NB4 (cell line): ENCODE measurements around the gene FGF12.

Experiments used
- DNase-seq: peaks from one replicate; pipeline ENCODE4 v3.0.0; 2010; ENCODE audit warnings: low read depth
- H3K4me3 ChIP-seq: one replicate; pipeline ENCODE4 v1.5.1; 2011; ENCODE audit warnings: mild to moderate bottlenecking, low read depth, low read length, moderate library complexity
- MYC ChIP-seq: IDR thresholded peaks from 2 replicates; pipeline ENCODE4 v1.6.1; 2011; ENCODE audit warnings: low read depth, low read length
- POLR2A ChIP-seq: IDR thresholded peaks from 2 replicates; pipeline ENCODE4 v1.6.1; 2011; ENCODE audit warnings: mild to moderate bottlenecking; ENCODE audit not compliant: insufficient read length; ENCODE audit errors: extremely low read depth
- TF ChIP-seq, protein P1 (sequence below): IDR thresholded peaks from one replicate; pipeline ENCODE4 v1.5.1; 2012; ENCODE audit warnings: low read depth, low read length
- TF ChIP-seq, protein P2 (sequence below): IDR thresholded peaks from 2 replicates; pipeline ENCODE4 v1.6.1; 2011; ENCODE audit warnings: low read depth, low read length

The FGF12 gene

DNA sequence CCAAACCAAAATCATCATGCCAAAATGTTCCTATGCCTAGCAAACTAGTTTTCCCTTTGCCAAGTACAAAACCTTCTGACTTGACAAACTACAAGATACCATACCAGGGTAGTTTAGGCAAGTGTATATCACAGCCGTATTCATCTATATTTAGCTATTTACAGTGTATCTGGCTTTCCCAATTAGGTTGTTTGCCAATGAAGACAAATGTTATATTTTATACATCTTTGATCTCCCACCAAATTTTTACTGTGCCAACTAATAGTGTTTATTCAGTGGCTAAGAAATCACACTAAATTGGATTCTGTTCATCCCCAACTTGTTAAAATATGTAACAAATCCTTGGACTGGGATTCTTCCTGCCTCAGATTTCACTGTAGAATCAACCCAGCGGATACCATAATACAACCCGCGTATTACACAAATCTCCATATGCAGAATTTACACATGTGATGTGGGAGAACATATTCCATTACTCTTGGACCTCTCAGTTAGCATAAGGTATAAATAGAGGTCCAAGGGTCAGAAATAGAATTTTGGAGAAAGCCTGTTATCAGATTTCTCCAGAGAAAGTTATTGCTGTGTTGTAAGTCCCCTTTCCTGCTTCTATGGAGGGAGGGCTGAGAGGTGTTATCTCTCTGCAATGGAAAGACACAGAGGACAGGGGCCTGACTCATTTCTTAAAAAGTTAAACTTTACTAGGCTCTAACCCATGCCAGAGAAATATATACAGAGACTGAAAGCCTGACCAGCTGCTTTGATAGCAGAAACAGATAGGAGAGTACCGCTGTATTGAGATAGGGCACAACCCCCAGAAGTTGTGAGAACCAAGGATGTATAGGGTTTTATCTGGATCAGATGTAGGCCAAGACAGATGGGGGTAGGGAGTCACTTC lies 467.0 kb downstream of the FGF12 start:
- DNase-seq, result no peak
- no peak overlapping the region for H3K4me3 ChIP-seq
- TF ChIP-seq MYC (no peak), POLR2A (no peak)
- TF ChIP-seq, protein P1, sequence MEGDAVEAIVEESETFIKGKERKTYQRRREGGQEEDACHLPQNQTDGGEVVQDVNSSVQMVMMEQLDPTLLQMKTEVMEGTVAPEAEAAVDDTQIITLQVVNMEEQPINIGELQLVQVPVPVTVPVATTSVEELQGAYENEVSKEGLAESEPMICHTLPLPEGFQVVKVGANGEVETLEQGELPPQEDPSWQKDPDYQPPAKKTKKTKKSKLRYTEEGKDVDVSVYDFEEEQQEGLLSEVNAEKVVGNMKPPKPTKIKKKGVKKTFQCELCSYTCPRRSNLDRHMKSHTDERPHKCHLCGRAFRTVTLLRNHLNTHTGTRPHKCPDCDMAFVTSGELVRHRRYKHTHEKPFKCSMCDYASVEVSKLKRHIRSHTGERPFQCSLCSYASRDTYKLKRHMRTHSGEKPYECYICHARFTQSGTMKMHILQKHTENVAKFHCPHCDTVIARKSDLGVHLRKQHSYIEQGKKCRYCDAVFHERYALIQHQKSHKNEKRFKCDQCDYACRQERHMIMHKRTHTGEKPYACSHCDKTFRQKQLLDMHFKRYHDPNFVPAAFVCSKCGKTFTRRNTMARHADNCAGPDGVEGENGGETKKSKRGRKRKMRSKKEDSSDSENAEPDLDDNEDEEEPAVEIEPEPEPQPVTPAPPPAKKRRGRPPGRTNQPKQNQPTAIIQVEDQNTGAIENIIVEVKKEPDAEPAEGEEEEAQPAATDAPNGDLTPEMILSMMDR, result no peak

DNA sequence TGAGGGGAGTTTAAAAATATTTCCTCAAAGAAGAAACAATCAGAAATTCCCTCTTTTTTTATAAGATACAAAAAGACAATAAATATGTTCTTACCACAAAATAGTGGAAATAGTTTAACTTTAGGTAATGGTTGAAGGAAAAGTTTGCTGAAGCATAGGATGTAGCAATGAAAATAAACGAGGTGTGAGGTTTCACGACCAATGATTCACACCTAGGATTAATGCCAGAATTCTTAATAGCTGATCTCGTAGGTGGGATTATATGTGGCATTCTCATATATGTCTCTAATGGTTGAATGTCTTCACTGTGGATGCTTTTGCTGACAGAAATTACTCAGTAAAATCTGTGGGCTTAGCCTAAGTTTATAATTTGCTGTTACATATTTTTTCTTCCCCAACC lies 467.7 kb downstream of the FGF12 start:
- DNase-seq, result no peak
- no peak overlapping the region for H3K4me3 ChIP-seq
- TF ChIP-seq, protein P2, sequence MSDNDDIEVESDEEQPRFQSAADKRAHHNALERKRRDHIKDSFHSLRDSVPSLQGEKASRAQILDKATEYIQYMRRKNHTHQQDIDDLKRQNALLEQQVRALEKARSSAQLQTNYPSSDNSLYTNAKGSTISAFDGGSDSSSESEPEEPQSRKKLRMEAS, result no peak
- TF ChIP-seq MYC, result no peak
- no peak for TF ChIP-seq POLR2A
- TF ChIP-seq, protein P1, result no peak

DNA sequence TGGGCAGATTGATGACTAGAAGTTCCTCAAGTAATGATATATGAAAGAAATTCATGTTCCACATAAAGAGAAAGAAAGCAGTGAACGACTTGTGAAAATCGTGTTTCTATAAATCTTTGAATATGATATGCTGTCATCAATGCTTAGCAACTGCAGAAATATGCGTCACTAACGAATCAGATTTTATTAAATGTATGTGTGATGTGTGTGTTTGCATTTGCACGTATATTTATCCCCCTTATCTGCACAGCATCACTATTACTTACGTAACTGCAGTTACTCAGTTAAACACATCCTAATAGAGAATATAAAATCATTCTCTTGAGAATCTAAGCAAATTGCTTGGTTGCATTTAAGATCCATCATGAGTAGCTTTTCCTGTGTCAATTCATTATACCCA lies 468.6 kb downstream of the FGF12 start:
- DNase-seq, result no peak
- TF ChIP-seq POLR2A, result no peak
- TF ChIP-seq, protein P1, result no peak
- TF ChIP-seq MYC, result no peak
- TF ChIP-seq, protein P2, result no peak
- H3K4me3 ChIP-seq, result no peak overlapping the region

DNA sequence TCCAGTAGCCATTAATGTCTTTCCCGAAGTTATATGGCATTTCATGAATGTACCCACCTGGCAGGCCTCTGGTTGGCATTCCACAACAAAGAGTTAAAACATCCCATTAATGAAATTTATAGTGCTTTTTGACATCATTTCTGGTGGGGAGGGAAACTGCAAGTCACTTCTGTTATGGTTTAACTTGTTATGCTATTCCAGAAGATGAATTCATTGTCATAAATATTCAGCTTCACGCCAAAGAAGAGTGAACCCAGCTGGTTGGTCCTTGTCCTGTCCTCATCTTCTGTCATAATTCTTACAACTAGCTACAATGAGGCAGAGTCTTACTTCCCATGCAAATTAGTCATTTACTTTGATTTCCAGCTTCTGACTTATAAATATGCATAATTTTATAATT lies 471.5 kb downstream of the FGF12 start:
- TF ChIP-seq MYC, result no peak
- TF ChIP-seq POLR2A, result no peak
- TF ChIP-seq, protein P1, result no peak
- TF ChIP-seq, protein P2, result no peak
- no peak for DNase-seq
- no peak overlapping the region for H3K4me3 ChIP-seq

DNA sequence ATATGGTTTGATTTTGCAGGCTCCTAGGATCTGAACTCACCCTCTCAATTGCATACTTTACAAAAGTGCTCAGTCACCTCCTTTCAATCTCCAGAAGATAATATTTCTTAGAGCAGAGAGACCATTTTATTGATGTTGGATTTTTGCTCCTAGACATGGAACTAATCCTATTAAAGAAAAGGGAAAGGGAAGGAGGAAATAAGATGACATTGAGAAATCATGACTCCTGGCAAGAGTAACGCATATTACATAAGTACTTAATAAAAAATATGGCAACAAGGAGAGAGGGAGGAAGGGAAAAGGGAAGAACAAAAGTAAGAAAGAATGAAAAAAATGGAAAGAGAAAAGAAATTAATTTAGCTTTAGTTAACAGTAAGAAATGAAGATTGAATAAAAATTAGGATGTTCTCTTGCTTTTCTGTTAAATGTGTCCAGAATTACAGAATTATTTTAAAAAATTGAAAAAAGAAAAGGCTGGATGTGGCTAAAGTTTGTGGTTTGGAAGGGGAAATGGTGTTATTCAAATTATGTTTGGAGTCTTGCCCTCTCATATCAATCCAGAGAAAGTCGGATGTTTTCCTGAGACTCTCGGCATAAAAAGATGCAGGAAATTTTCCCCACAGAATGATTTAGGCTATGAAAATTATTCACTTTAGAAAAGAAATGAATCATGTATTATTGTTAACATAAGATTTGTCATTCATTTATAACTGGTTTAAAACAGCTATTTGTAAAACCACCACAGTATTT lies 474.0 kb downstream of the FGF12 start:
- no peak overlapping the region for H3K4me3 ChIP-seq
- no peak for TF ChIP-seq MYC
- TF ChIP-seq, protein P2, result no peak
- TF ChIP-seq, protein P1, result no peak
- DNase-seq, result no peak
